ENCODE measurements around the gene CEP152. TPM values are rescaled to one million over a fixed set of nuclear protein-coding genes. Genes with fewer than 3 reads are reported as not detected.
A peak's percentile ranks its signal among the peaks of the same experiment; 100 is the strongest.

CEP152 gene
- total and polyA plus RNA-seq, 9 of the 15 experiments (the other 6 are each of a cell fraction or from before 2014, with no cell fraction given), result 9.9 to 43.0 (median 23.6) TPM

DNA sequence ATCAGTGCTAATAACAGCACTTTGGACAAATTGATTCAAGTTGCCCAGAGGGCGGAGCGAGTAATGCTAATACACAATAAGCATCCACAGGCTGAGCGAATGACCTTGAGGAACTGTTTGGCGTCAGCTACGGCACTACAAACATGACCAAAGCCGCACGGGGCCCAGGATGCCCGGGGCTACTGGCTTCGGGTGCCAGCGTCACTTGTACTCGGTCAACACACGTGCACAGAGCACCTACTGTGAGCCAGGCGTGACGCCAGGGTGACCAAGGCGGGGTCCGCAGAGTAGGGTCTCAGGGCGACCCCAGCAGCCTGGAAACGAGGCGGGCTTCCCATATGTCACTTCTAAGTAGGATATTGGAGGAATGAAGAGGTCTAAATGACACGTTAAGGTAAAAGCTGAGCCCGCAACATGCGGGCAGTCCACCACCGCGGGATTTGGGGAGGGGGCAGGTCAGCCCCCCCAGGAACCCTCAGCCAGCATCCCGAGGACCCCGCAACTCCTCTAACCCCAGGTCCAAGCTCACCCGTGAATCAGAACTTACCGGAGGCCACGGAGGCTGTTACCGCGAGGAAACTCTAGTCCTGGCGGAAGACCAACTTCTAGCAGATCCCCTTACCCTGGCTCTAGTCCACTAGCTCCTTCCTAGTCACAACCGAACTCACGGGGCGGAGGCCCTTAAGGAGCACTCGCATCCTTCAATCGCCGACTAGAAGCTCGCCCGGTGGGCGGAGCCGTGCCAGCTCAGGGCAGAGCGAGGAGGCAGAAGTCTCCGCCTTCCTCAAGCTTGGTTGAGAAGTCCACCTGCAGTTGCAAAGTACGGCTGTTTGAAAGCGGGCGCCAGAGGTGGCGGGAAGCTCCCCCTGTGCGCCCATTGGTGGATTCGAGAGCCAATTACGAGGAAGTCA is at the start of gene CEP152 (continued):
- TF ChIP-seq, protein P1, sequence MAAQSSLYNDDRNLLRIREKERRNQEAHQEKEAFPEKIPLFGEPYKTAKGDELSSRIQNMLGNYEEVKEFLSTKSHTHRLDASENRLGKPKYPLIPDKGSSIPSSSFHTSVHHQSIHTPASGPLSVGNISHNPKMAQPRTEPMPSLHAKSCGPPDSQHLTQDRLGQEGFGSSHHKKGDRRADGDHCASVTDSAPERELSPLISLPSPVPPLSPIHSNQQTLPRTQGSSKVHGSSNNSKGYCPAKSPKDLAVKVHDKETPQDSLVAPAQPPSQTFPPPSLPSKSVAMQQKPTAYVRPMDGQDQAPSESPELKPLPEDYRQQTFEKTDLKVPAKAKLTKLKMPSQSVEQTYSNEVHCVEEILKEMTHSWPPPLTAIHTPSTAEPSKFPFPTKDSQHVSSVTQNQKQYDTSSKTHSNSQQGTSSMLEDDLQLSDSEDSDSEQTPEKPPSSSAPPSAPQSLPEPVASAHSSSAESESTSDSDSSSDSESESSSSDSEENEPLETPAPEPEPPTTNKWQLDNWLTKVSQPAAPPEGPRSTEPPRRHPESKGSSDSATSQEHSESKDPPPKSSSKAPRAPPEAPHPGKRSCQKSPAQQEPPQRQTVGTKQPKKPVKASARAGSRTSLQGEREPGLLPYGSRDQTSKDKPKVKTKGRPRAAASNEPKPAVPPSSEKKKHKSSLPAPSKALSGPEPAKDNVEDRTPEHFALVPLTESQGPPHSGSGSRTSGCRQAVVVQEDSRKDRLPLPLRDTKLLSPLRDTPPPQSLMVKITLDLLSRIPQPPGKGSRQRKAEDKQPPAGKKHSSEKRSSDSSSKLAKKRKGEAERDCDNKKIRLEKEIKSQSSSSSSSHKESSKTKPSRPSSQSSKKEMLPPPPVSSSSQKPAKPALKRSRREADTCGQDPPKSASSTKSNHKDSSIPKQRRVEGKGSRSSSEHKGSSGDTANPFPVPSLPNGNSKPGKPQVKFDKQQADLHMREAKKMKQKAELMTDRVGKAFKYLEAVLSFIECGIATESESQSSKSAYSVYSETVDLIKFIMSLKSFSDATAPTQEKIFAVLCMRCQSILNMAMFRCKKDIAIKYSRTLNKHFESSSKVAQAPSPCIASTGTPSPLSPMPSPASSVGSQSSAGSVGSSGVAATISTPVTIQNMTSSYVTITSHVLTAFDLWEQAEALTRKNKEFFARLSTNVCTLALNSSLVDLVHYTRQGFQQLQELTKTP (IDR thresholded peaks at IDR 0.05; ENCODE audit: low read depth in 1 of 2, partially characterized antibody in 2 of 2), result no peak
- TF ChIP-seq, protein P2, sequence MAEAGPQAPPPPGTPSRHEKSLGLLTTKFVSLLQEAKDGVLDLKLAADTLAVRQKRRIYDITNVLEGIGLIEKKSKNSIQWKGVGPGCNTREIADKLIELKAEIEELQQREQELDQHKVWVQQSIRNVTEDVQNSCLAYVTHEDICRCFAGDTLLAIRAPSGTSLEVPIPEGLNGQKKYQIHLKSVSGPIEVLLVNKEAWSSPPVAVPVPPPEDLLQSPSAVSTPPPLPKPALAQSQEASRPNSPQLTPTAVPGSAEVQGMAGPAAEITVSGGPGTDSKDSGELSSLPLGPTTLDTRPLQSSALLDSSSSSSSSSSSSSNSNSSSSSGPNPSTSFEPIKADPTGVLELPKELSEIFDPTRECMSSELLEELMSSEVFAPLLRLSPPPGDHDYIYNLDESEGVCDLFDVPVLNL (CRISPR knock-in tag; IDR thresholded peaks at IDR 0.05; ENCODE audit: low read depth), result peak; percentile 99
- TF ChIP-seq, protein P3, sequence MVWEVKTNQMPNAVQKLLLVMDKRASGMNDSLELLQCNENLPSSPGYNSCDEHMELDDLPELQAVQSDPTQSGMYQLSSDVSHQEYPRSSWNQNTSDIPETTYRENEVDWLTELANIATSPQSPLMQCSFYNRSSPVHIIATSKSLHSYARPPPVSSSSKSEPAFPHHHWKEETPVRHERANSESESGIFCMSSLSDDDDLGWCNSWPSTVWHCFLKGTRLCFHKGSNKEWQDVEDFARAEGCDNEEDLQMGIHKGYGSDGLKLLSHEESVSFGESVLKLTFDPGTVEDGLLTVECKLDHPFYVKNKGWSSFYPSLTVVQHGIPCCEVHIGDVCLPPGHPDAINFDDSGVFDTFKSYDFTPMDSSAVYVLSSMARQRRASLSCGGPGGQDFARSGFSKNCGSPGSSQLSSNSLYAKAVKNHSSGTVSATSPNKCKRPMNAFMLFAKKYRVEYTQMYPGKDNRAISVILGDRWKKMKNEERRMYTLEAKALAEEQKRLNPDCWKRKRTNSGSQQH (CRISPR knock-in tag; IDR thresholded peaks at IDR 0.05), result no peak
- TF ChIP-seq SIX5 (IDR thresholded peaks at IDR 0.05; ENCODE audit: borderline replicate concordance in 1 of 2, insufficient read depth in 1 of 2, low read depth in 1 of 2, low read length in 2 of 2) (no peak), ZNF583 (CRISPR knock-in tag; IDR thresholded peaks at IDR 0.05) (no peak), MCM2 (IDR thresholded peaks at IDR 0.05; ENCODE audit: low read depth) (no peak), ZZZ3 (IDR thresholded peaks at IDR 0.05) (no peak), SNIP1 (IDR thresholded peaks at IDR 0.05; ENCODE audit: low read depth) (no peak), TRIM24 (IDR thresholded peaks at IDR 0.05) (peak in 1 of 2 experiments; percentile 55; a peak in 1 of 4 replicates), ZNF311 (CRISPR knock-in tag; IDR thresholded peaks at IDR 0.05) (no peak), MBD2 (IDR thresholded peaks at IDR 0.05; ENCODE audit: borderline replicate concordance, low read depth) (peak; percentile 90)
- TF ChIP-seq, protein P4, sequence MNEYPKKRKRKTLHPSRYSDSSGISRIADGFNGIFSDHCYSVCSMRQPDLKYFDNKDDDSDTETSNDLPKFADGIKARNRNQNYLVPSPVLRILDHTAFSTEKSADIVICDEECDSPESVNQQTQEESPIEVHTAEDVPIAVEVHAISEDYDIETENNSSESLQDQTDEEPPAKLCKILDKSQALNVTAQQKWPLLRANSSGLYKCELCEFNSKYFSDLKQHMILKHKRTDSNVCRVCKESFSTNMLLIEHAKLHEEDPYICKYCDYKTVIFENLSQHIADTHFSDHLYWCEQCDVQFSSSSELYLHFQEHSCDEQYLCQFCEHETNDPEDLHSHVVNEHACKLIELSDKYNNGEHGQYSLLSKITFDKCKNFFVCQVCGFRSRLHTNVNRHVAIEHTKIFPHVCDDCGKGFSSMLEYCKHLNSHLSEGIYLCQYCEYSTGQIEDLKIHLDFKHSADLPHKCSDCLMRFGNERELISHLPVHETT (CRISPR knock-in tag; conservative IDR thresholded peaks at IDR 0.05 in 1 of 2, IDR thresholded peaks at IDR 0.05 in 1 of 2), result no peak
- TF ChIP-seq, protein P5, sequence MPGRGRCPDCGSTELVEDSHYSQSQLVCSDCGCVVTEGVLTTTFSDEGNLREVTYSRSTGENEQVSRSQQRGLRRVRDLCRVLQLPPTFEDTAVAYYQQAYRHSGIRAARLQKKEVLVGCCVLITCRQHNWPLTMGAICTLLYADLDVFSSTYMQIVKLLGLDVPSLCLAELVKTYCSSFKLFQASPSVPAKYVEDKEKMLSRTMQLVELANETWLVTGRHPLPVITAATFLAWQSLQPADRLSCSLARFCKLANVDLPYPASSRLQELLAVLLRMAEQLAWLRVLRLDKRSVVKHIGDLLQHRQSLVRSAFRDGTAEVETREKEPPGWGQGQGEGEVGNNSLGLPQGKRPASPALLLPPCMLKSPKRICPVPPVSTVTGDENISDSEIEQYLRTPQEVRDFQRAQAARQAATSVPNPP (IDR thresholded peaks at IDR 0.05; ENCODE audit: borderline replicate concordance, insufficient read depth, insufficient read length), result no peak
- TF ChIP-seq, protein P6, sequence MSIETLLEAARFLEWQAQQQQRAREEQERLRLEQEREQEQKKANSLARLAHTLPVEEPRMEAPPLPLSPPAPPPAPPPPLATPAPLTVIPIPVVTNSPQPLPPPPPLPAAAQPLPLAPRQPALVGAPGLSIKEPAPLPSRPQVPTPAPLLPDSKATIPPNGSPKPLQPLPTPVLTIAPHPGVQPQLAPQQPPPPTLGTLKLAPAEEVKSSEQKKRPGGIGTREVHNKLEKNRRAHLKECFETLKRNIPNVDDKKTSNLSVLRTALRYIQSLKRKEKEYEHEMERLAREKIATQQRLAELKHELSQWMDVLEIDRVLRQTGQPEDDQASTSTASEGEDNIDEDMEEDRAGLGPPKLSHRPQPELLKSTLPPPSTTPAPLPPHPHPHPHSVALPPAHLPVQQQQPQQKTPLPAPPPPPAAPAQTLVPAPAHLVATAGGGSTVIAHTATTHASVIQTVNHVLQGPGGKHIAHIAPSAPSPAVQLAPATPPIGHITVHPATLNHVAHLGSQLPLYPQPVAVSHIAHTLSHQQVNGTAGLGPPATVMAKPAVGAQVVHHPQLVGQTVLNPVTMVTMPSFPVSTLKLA (conservative IDR thresholded peaks at IDR 0.05), result peak in 1 of 2 experiments; percentile 62; a peak in 2 of 4 replicates
